ENCODE results near the gene SLC39A11. TPM values are rescaled to one million over a fixed set of nuclear protein-coding genes. Genes with fewer than 3 reads are reported as not detected.

SLC39A11 gene
- total RNA-seq, 3 donors from 2014 or later, result 16.7 to 23.3 (median 20.1) TPM

- H3K9me3 Mint-ChIP-seq, result peaks cover 22% of the 10 kb centered on the region
- H3K4me3 Mint-ChIP-seq, result no peak overlapping the region
- no peaks in the 10 kb centered on the region for H3K27me3 Mint-ChIP-seq (ENCODE audit: low read depth)
- DNase-seq (no peak), ATAC-seq (no peak)
- peaks cover 32% of the 10 kb centered on the region for H3K36me3 Mint-ChIP-seq (ENCODE audit: insufficient read depth)
- H3K4me1 Mint-ChIP-seq (ENCODE audit: low read depth), result no peaks in the 10 kb centered on the region
Measured at GRCh38 chr17:72872396-72872795, 220.1 kb downstream of the SLC39A11 start.

- Mint-ChIP-seq H3K4me1 (ENCODE audit: low read depth) (peaks cover 2% of the 10 kb centered on the region), H3K9me3 (peaks cover 12% of the 10 kb centered on the region), H3K4me3 (no peak overlapping the region), H3K36me3 (ENCODE audit: insufficient read depth) (peaks cover 19% of the 10 kb centered on the region), H3K27me3 (ENCODE audit: low read depth) (no peaks in the 10 kb centered on the region)
- DNase-seq (no peak), ATAC-seq (no peak)
Measured at GRCh38 chr17:72870367-72870985, 222.0 kb downstream of the SLC39A11 start.

- H3K27me3 Mint-ChIP-seq (ENCODE audit: low read depth), result no peaks in the 10 kb centered on the region
Measured at GRCh38 chr17:72869630-72870029, 222.9 kb downstream of the SLC39A11 start.

GRCh38 chr17:72865954-72866353 is 226.5 kb downstream of the SLC39A11 start:
- no peak for ATAC-seq
- no peaks in the 10 kb centered on the region for H3K9me3 Mint-ChIP-seq
- no peaks in the 10 kb centered on the region for H3K27me3 Mint-ChIP-seq (ENCODE audit: low read depth)
- DNase-seq, result no peak
- no peak overlapping the region for H3K4me3 Mint-ChIP-seq
- H3K4me1 Mint-ChIP-seq (ENCODE audit: low read depth), result peaks cover 5% of the 10 kb centered on the region
- peaks cover 8% of the 10 kb centered on the region for H3K36me3 Mint-ChIP-seq (ENCODE audit: insufficient read depth)

More at GRCh38 chr17:72869630-72870029, 222.9 kb downstream of the SLC39A11 start:
- Mint-ChIP-seq H3K9me3 (peaks cover 8% of the 10 kb centered on the region), H3K4me1 (ENCODE audit: low read depth) (peaks cover 2% of the 10 kb centered on the region), H3K36me3 (ENCODE audit: insufficient read depth) (peaks cover 15% of the 10 kb centered on the region), H3K4me3 (no peak overlapping the region)
- ATAC-seq, result no peak
- DNase-seq, result no peak

- Mint-ChIP-seq H3K4me1 (ENCODE audit: low read depth) (peaks cover 5% of the 10 kb centered on the region), H3K4me3 (no peak overlapping the region), H3K9me3 (no peaks in the 10 kb centered on the region), H3K27me3 (ENCODE audit: low read depth) (no peaks in the 10 kb centered on the region), H3K36me3 (ENCODE audit: insufficient read depth) (peaks cover 8% of the 10 kb centered on the region)
- peak; percentile 67 to 86 for ATAC-seq
- no peak for DNase-seq
Measured at GRCh38 chr17:72863526-72864211, 228.8 kb downstream of the SLC39A11 start.

GRCh38 chr17:72862276-72862999 is 230.1 kb downstream of the SLC39A11 start:
- DNase-seq (no peak), ATAC-seq (no peak)
- Mint-ChIP-seq H3K4me3 (no peak overlapping the region), H3K36me3 (ENCODE audit: insufficient read depth) (peaks cover 8% of the 10 kb centered on the region), H3K4me1 (ENCODE audit: low read depth) (peaks cover 5% of the 10 kb centered on the region), H3K27me3 (ENCODE audit: low read depth) (no peaks in the 10 kb centered on the region), H3K9me3 (no peaks in the 10 kb centered on the region)

GRCh38 chr17:72861811-72862210 is 230.7 kb downstream of the SLC39A11 start:
- Mint-ChIP-seq H3K27me3 (ENCODE audit: low read depth) (no peaks in the 10 kb centered on the region), H3K4me1 (ENCODE audit: low read depth) (peaks cover 4% of the 10 kb centered on the region), H3K36me3 (ENCODE audit: insufficient read depth) (peaks cover 8% of the 10 kb centered on the region), H3K9me3 (no peaks in the 10 kb centered on the region), H3K4me3 (no peak overlapping the region)
- no peak for DNase-seq
- no peak for ATAC-seq

GRCh38 chr17:72860778-72861177 is 231.7 kb downstream of the SLC39A11 start:
- Mint-ChIP-seq H3K36me3 (ENCODE audit: insufficient read depth) (peaks cover 8% of the 10 kb centered on the region), H3K9me3 (no peaks in the 10 kb centered on the region), H3K4me3 (no peak overlapping the region), H3K4me1 (ENCODE audit: low read depth) (peaks cover 3% of the 10 kb centered on the region), H3K27me3 (ENCODE audit: low read depth) (no peaks in the 10 kb centered on the region)
- no peak for ATAC-seq
- DNase-seq, result no peak

- DNase-seq (no peak), ATAC-seq (no peak)
- no peak overlapping the region for H3K4me3 Mint-ChIP-seq
- no peaks in the 10 kb centered on the region for H3K9me3 Mint-ChIP-seq
- H3K4me1 Mint-ChIP-seq (ENCODE audit: low read depth), result peaks cover 3% of the 10 kb centered on the region
- H3K27me3 Mint-ChIP-seq (ENCODE audit: low read depth), result no peaks in the 10 kb centered on the region
- peaks cover 8% of the 10 kb centered on the region for H3K36me3 Mint-ChIP-seq (ENCODE audit: insufficient read depth)
Measured at GRCh38 chr17:72858826-72859495, 233.5 kb downstream of the SLC39A11 start.

GRCh38 chr17:72853440-72854415 is 238.8 kb downstream of the SLC39A11 start:
- H3K9me3 Mint-ChIP-seq, result no peaks in the 10 kb centered on the region
- peaks cover 10% of the 10 kb centered on the region for H3K36me3 Mint-ChIP-seq (ENCODE audit: insufficient read depth)
- no peaks in the 10 kb centered on the region for H3K27me3 Mint-ChIP-seq (ENCODE audit: low read depth)
- no peak overlapping the region for H3K4me3 Mint-ChIP-seq
- no peak for ATAC-seq
- no peak for DNase-seq
- H3K4me1 Mint-ChIP-seq (ENCODE audit: low read depth), result no peaks in the 10 kb centered on the region

GRCh38 chr17:72852277-72852938 is 240.1 kb downstream of the SLC39A11 start:
- DNase-seq (no peak), ATAC-seq (no peak)
- Mint-ChIP-seq H3K36me3 (ENCODE audit: insufficient read depth) (peaks cover 13% of the 10 kb centered on the region), H3K4me3 (no peak overlapping the region), H3K9me3 (no peaks in the 10 kb centered on the region), H3K4me1 (ENCODE audit: low read depth) (no peaks in the 10 kb centered on the region), H3K27me3 (ENCODE audit: low read depth) (no peaks in the 10 kb centered on the region)

- Mint-ChIP-seq H3K9me3 (no peaks in the 10 kb centered on the region), H3K4me3 (no peak overlapping the region), H3K27me3 (ENCODE audit: low read depth) (no peaks in the 10 kb centered on the region), H3K36me3 (ENCODE audit: insufficient read depth) (peaks cover 21% of the 10 kb centered on the region), H3K4me1 (ENCODE audit: low read depth) (no peaks in the 10 kb centered on the region)
- DNase-seq (no peak), ATAC-seq (no peak)
Measured at GRCh38 chr17:72850410-72851118, 241.9 kb downstream of the SLC39A11 start.

- H3K9me3 Mint-ChIP-seq, result no peaks in the 10 kb centered on the region
Measured at GRCh38 chr17:72846399-72846798, 246.1 kb downstream of the SLC39A11 start.

More at GRCh38 chr17:72846399-72846798, 246.1 kb downstream of the SLC39A11 start:
- Mint-ChIP-seq H3K4me3 (no peak overlapping the region), H3K36me3 (ENCODE audit: insufficient read depth) (peaks cover 43% of the 10 kb centered on the region), H3K27me3 (ENCODE audit: low read depth) (no peaks in the 10 kb centered on the region), H3K4me1 (ENCODE audit: low read depth) (no peaks in the 10 kb centered on the region)
- DNase-seq (no peak), ATAC-seq (no peak)
